Esophagus squamous epithelium (tissue), 5 donors: ENCODE measurements around the gene XPNPEP1. TPM values are rescaled to one million over a fixed set of nuclear protein-coding genes. Genes with fewer than 3 reads are reported as not detected.

ENCODE experiments used
- DNase-seq: peaks from one replicate; lab custom pipeline; 2025; lab: John Stamatoyannopoulos, UW
- H3K27ac ChIP-seq, 4 donors: fragments of 200-600 bp; sonication (generic); one replicate each; pipeline ENCODE4 v1.5.1; 2016 to 2019; ENCODE audit warnings: mild to moderate bottlenecking in 1 of 4
- H3K27me3 ChIP-seq, 4 donors: fragments of 200-600 bp; sonication (generic); 1 replicate in 3 of 4; 2 replicates in 1 of 4; pipeline versions ENCODE4 v1.5.1 to v1.6.0; 2017 to 2021; ENCODE audit warnings: antibody characterized with exemption in 1 of 4
- H3K36me3 ChIP-seq, 3 donors: fragments of 200-600 bp; sonication (generic); one replicate each; pipeline ENCODE4 v1.5.1; 2016 to 2019
- H3K4me1 ChIP-seq, 3 donors: fragments of 200-600 bp; sonication (generic); one replicate each; pipeline ENCODE4 v1.5.1; 2017 to 2019
- H3K4me3 ChIP-seq, 4 donors: fragments of 200-600 bp; sonication (generic); 1 replicate in 3 of 4; 2 replicates in 1 of 4; pipeline ENCODE4 v1.5.1; 2016 to 2019; ENCODE audit warnings: mild to moderate bottlenecking in 2 of 4, moderate library complexity in 1 of 4
- H3K9me3 ChIP-seq, 3 donors: fragments of 200-600 bp; sonication (generic); one replicate each; pipeline ENCODE4 v1.5.1; 2016 to 2019
- CTCF ChIP-seq, 6 experiments: fragments of 450-650 bp in 4 of 6; fragments of 200-600 bp in 2 of 6; sonication (generic) in 2 of 6; IDR thresholded peaks; one replicate each; pipeline ENCODE4 v1.5.1; 2016 to 2019; ENCODE audit warnings: antibody characterized with exemption in 6 of 6, mild to moderate bottlenecking in 4 of 6, moderate library complexity in 4 of 6
- POLR2A ChIP-seq, 4 donors: fragments of 450-650 bp; IDR thresholded peaks; one replicate each; pipeline ENCODE4 v1.6.1; 2017; ENCODE audit warnings: antibody characterized with exemption in 4 of 4, mild to moderate bottlenecking in 4 of 4, moderate library complexity in 3 of 4
- WGBS, 2 donors: methylation state at CpG; one replicate each; pipeline ENCODE4 v1.1.5; 2018; 5-methylcytosine and 5-hydroxymethylcytosine counted together
- intact Hi-C: fragments of 100-400 bp; cut with DNase I; formaldehyde crosslinking; loops from one replicate; pipeline ENCODE4 v1.15.0; 2022
- small RNA-seq, 4 donors: library from RNA; depleted of rRNA; stranded (forward); fragments of <200 nt; gene quantifications; one replicate each; pipeline ENCODE3, GENCODE V24; 2016
- total RNA-seq, 4 donors: library from RNA; depleted of rRNA; stranded (reverse); fragments of >200 nt; gene quantifications; one replicate each; pipeline ENCODE4 v1.1.0, GENCODE V29; 2016
- donor health status: DM: yes; HTN: yes; CAD: no.

Gene XPNPEP1
- total RNA-seq, 4 donors from 2014 or later: 39.0 to 79.3 (median 60.1) TPM

DNA sequence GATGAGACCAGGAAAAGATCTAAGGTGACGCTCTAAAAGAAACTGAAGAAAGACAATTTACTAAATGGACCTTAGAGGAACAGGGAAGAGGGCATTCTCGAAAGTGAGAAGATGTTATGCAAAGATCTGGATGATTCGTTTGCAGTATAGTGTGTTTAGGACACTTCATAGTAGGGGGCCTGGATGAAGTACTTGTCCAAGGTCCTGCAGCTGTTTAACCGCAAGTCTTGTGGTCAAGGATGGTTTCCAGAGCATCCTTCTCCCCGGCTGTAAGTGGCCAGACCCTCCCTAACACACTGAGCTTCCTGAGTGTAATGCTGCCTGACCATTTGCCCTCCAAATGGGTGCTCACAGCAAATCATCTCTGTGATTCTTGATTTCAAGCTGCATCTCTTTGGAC lies 101.6 kb downstream of the XPNPEP1 start:
- Histone ChIP-seq H3K27me3 (no peaks in the 10 kb centered on the region), H3K9me3 (no peaks in the 10 kb centered on the region), H3K27ac (no peak overlapping the region), H3K4me3 (no peak overlapping the region), H3K4me1 (no peaks in the 10 kb centered on the region), H3K36me3 (no peaks in the 10 kb centered on the region)
- WGBS, 2 donors: 62 to 66% methylated on average over 5 of the region's 5 CpGs
- no peak for DNase-seq
- intact Hi-C loops: no loop called here
- TF ChIP-seq POLR2A (IDR thresholded peaks at IDR 0.05) (no peak), CTCF (IDR thresholded peaks at IDR 0.05) (no peak)

DNA sequence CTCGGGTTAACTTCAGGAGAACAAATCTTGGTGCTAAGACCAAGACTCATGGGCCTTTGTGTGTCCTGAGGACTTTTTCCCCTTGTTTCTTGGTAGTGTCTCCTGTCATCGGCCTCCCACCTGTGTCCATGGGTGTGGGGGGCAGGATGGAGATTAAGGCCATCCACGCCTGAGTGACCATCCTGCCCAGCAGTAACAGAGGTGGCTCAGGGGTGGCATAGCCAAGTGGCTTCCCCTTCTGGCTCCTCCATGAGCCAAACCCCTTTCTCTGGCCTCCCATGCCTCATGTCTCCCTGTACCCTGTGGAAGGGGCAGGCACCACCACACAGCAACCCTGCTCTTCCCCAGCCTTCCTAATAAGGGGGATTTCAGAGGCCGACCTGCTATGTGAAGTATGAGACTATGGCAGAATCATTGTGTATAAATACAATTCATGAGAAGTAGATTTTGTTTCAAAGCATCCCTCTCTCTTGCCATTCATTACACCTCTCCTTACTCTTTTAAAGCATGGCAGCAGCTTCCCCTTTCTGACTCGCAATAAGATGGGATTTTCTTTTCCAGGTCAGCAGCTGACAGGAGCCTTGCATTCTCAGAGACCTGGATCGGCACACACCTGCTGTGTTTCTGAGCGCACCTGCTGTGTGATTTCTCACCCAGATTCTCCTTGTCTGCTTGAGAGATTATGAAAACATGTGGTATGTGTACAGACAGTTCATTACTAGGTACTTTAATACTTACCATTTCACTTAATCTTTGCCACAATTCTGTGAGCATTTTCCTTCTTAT lies 102.5 kb downstream of the XPNPEP1 start:
- H3K4me3 ChIP-seq: no peak overlapping the region
- intact Hi-C loops: no loop called here
- WGBS, 2 donors: 65 to 73% methylated on average over 6 to 7 of the region's 7 CpGs

DNA sequence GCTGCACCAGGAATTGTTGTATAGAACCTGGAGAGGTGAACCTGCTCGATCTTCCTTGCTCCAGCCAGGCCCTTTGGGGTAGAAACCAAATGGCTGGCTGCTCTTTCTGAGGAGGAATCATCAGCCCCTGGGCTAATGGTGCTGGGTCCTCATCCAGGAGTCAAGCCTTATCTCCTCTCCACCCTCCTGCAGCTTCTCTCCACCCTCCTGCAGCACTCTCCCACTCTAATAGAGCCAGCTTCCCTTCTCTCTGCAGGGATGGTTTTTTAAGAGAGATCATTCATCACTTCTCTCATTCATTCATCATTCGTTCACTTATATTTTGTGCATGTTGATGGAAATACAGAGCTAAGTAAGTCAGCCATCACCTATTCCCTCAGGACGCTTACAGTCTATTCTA lies 103.5 kb downstream of the XPNPEP1 start:
- Histone ChIP-seq H3K9me3 (no peaks in the 10 kb centered on the region), H3K27ac (no peak overlapping the region), H3K27me3 (no peaks in the 10 kb centered on the region), H3K4me3 (no peak overlapping the region), H3K4me1 (no peaks in the 10 kb centered on the region), H3K36me3 (no peaks in the 10 kb centered on the region)
- no peak for DNase-seq
- no peak for TF ChIP-seq CTCF (IDR thresholded peaks at IDR 0.05)
- 75 to 80% methylated on average over 2 to 3 of the region's 3 CpGs for WGBS, 2 donors
- intact Hi-C loops: no loop called here

More for the DNA sequence above, 102.5 kb downstream of the XPNPEP1 start:
- DNase-seq: no peak
- Histone ChIP-seq H3K36me3 (no peaks in the 10 kb centered on the region), H3K27ac (no peak overlapping the region), H3K4me1 (no peaks in the 10 kb centered on the region), H3K27me3 (no peaks in the 10 kb centered on the region), H3K9me3 (no peaks in the 10 kb centered on the region)
- TF ChIP-seq POLR2A (IDR thresholded peaks at IDR 0.05) (no peak), CTCF (IDR thresholded peaks at IDR 0.05) (no peak)

Small RNA genes within 50 kb of the gene (small RNA-seq; reads per million reads assigned to genes)
- gene RNU4-5P: 0 reads per million in 4 donors

Other genes with a start within 250 kb of the XPNPEP1 start
- gene ADD3, start 84.5 kb upstream of the XPNPEP1 start, total RNA-seq: 100 to 1,000 TPM in 3 of 4 donors, 10 to 100 TPM in 1; 52.5 to 214 (median 145) TPM